Calu3 (cell line): ENCODE measurements around the gene AGAP9. TPM values are rescaled to one million over a fixed set of nuclear protein-coding genes. Genes with fewer than 3 reads are reported as not detected.

Source experiments
- total RNA-seq: library from RNA; stranded (reverse); gene quantifications from 2 replicates; pipeline ENCODE4 v1.2.3, GENCODE V29; 2022

AGAP9 gene
- total RNA-seq, 1 experiment from 2014 or later: 17.6 TPM

Other genes starting within 250 kb of the AGAP9 start
- not detected in 2 replicates for gene GDF10, start 223.4 kb downstream of the AGAP9 start, total RNA-seq
- not detected in 2 replicates for gene GDF2, start 201.2 kb downstream of the AGAP9 start, total RNA-seq
- not detected in 2 replicates for gene RBP3, start 175.3 kb downstream of the AGAP9 start, total RNA-seq
- 2.1 and 2.2 TPM in 2 replicates for gene ZNF488, start 139.3 kb downstream of the AGAP9 start, total RNA-seq
- gene ANXA8, start 39.5 kb downstream of the AGAP9 start, total RNA-seq: 0.69 and 1.1 TPM in 2 replicates
- gene FAM25G, start 31.9 kb downstream of the AGAP9 start, total RNA-seq: not detected in 2 replicates
- 0.21 and 0.24 TPM in 2 replicates for gene SYT15B, start 240.0 kb upstream of the AGAP9 start, total RNA-seq